Mesodermal cell (in vitro differentiated cells): ENCODE data around the gene CRYBB3.
"Not testable (repeated sequence)": the region's sequence is repeated elsewhere in the genome, so short reads cannot be mapped to it uniquely, and the experiment has no call there.

Experiments used
- H3K27ac ChIP-seq: 2 replicates; pipeline ENCODE4 v1.7.0; 2013; ENCODE audit warnings: mild to moderate bottlenecking, low read depth, low read length, moderate library complexity; ENCODE audit not compliant: severe bottlenecking
- H3K36me3 ChIP-seq: 2 replicates; pipeline ENCODE4 v1.7.1; 2013; ENCODE audit warnings: mild to moderate bottlenecking, low read length, moderate library complexity; ENCODE audit not compliant: control insufficient read depth, insufficient read depth
- H3K4me1 ChIP-seq: one replicate; pipeline ENCODE4 v1.7.1; 2013; ENCODE audit warnings: mild to moderate bottlenecking, low read length; ENCODE audit not compliant: insufficient read depth, control insufficient read depth, poor library complexity, severe bottlenecking
- H3K4me3 ChIP-seq: 2 replicates; pipeline ENCODE4 v1.7.0; 2013; ENCODE audit warnings: low read length, control low read depth, mild to moderate bottlenecking; ENCODE audit not compliant: insufficient read depth, poor library complexity, severe bottlenecking; ENCODE audit errors: extremely low read depth
- H3K9me3 ChIP-seq: 2 replicates; pipeline ENCODE4 v1.7.1; 2013; ENCODE audit warnings: mild to moderate bottlenecking, low read length, moderate library complexity; ENCODE audit not compliant: control insufficient read depth
- WGBS, 2 experiments: methylation state at CpG; one replicate each; pipeline ENCODE4 v1.1.5; 2013; ENCODE audit warnings: missing lambda C conversion rate in 2 of 2; ENCODE audit not compliant: insufficient coverage in 2 of 2; 5-methylcytosine and 5-hydroxymethylcytosine counted together

The CRYBB3 gene

DNA sequence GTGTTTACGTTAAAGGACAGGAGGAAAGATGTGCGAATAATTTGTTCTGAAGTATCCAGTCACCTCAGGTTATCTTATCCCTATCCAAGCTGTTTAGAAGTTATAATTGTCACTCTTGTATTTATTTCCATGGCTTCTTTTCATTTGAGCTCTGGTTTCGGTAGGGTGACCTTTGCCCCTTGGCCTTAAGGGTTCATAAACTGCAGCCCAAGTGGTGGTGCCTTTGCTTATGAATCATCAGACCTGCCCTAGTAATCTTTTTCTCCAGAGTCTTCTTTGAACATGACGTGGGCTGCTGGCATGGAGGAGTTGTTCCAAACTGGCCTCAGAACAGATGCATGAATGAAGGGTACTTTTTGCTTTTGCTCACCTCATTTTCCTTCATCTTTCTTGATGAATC is 6.5 kb upstream of the CRYBB3 start:
- H3K9me3 ChIP-seq: no peaks in the 10 kb centered on the region
- WGBS, 2 experiments: 33 to 80% methylated on average over 1 to 3 of the region's 4 CpGs
- peaks cover 55% of the 10 kb centered on the region for H3K36me3 ChIP-seq
- H3K4me1 ChIP-seq: no peaks in the 10 kb centered on the region
- H3K27ac ChIP-seq: no peak overlapping the region
- no peak overlapping the region for H3K4me3 ChIP-seq

DNA sequence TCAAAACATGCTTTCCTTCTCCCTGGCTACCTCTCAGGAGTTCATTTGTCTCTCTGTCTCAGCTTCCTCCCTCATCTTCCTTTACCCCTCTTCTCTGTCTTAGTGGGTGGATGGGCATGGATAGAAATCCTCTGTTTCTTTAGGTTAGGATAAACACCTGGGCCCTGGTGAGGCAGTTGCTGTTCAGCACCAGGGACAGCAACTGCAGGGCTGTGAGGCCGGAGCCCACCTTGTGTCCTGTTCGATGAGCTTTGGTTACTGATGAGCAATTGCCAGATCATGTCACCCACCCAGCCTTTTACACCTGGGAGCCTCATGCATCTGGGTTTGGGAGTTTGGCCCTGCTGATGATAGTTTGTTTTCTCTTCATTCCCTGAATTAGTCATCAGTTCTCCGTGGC is 6.1 kb upstream of the CRYBB3 start:
- no peak overlapping the region for H3K27ac ChIP-seq
- H3K36me3 ChIP-seq: peaks cover 55% of the 10 kb centered on the region

DNA sequence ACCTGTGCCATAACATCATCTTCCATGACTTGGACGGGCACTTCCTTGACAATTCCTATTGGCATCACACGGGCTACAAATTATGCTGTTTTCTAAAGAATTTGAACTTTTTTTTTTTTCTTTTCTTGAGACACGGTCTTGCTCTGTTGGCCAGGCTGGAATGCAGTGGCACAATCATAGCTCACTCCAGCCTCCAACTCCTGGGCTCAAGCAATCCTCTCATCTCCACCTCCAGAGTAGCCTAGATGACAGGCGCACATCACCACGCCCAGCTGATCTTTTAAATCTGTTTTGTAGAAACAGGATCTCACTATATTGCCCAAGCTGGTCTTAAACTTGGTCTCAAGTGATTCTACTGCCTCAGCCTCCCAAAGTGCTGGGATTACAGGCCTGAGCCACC is 3.3 kb upstream of the CRYBB3 start:
- Histone ChIP-seq H3K9me3 (no peaks in the 10 kb centered on the region), H3K27ac (no peak overlapping the region), H3K36me3 (peaks cover 34% of the 10 kb centered on the region), H3K4me3 (no peak overlapping the region), H3K4me1 (no peaks in the 10 kb centered on the region)
- WGBS, 2 experiments: 95 to 96% methylated on average over 5 of the region's 5 CpGs

More for the DNA sequence above, 6.1 kb upstream of the CRYBB3 start:
- WGBS, 2 experiments: 71 to 80% methylated on average over 2 to 3 of the region's 3 CpGs
- H3K4me3 ChIP-seq: no peak overlapping the region
- H3K4me1 ChIP-seq: no peaks in the 10 kb centered on the region
- H3K9me3 ChIP-seq: no peaks in the 10 kb centered on the region

DNA sequence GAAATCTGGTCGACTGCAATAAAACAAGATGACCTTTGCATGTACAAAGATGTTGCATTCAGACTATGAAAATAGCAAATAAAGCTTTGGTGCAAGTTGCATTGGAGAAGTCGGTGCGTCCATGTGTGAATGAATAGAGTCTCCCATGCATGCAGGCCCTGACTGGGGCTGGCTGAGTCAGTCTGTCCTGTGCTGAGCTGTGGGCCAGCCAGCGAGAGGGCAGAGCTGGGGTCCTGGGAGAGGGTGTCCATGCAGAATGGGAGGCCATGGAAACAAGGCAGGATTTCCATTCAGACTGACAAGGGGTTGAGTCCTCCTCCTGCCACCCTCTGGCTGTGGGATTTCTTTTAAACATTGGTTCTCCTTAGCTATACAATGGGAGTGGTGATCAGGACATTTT is 2.3 kb upstream of the CRYBB3 start:
- Histone ChIP-seq H3K4me1 (no peaks in the 10 kb centered on the region), H3K27ac (no peak overlapping the region), H3K4me3 (no peak overlapping the region), H3K36me3 (peaks cover 32% of the 10 kb centered on the region), H3K9me3 (no peaks in the 10 kb centered on the region)
- WGBS, 2 experiments: 83 to 92% methylated on average over 4 of the region's 4 CpGs

DNA sequence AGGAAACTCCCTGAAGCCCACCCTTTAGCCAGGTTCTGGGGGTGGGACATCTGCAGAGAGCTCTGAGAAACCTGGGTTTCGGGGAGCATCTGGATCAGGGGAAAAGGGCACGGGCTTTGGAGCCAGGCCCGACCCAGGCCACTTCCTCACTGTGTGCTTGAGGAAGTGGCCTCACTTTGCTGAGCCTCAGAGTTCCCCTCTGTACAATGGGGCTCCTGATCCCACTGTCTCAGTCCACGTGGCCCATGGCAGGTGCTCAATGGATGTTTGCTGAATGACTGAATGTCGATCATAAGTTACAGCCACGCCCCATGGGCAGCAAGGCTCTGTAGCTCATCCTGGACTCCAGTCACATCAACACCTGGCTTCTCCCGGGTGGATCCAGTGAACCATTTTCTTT is 1.3 kb downstream of the CRYBB3 start:
- 86 to 88% methylated on average over 7 of the region's 7 CpGs for WGBS, 2 experiments
- no peak overlapping the region for H3K4me3 ChIP-seq
- no peaks in the 10 kb centered on the region for H3K4me1 ChIP-seq
- no peak overlapping the region for H3K27ac ChIP-seq
- peaks cover 13% of the 10 kb centered on the region for H3K36me3 ChIP-seq
- H3K9me3 ChIP-seq: no peaks in the 10 kb centered on the region

DNA sequence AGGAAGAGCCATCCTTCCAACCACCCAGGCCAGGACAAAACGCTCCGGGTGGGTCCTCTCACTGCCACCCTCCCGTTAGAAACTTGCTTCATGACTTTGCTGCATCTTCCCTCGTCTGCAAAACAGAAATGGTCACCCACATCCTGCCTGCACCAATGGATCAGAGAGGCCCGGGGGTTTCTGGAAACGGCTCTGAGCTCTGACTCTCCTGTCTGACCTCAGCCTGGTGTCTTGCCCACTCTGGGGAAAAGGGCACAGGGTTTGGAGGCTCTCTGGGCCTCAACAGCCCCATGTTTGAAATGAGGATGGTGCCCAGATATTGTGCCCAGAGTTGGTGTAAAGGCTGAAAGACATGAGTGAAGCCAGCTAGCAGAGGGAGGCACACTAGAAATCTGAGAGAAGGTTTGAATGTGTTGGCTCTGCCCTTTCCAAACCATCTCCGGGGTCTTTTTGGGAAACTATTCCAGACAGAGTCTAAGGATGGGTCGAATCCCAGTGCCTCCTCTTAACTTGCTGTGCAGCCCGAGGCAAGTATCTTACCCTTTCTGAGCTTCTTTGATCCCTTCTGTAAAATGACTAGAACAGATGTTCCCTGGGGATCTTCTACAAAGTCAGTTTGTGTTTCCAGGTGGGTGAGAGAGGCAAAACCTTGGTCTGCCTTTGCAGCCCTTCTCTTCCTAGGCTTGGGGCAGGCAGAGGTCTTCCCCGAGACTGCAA is 2.1 kb downstream of the CRYBB3 start:
- WGBS, 2 experiments: 75% methylated on average over 7 to 9 of the region's 10 CpGs

DNA sequence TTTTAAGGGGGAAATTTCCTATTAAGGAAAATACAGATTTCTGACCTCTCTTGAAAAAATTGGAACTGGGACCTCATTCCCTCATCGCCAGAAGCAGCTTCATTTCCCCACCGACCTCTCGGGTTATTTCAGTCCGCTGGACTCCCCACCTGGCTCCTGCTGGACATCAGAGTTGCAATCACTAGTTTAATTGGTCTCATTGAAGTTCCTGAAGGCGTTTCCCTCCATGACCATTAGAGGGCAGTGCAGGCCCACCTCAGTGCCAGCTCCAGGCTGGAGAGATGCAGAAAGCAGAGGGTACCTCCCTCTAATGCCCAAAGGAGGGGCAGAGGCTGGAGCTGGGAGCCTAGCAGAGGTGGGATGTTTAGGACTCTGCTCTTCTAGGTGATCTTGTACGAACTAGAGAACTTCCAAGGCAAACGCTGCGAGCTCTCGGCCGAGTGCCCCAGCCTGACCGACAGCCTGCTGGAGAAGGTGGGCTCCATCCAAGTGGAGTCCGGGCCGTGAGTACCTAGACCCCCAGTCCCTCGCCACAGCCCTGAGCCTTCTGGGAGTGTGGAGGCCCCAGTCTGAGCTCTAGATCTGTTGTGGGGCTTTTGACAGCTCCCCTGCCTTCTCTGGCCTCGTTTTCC is 2.7 kb downstream of the CRYBB3 start:
- Histone ChIP-seq H3K27ac (no peak overlapping the region), H3K4me3 (no peak overlapping the region), H3K36me3 (peaks cover 3% of the 10 kb centered on the region), H3K9me3 (no peaks in the 10 kb centered on the region), H3K4me1 (no peaks in the 10 kb centered on the region)
- WGBS, 2 experiments: 52 to 61% methylated on average over 13 to 14 of the region's 15 CpGs

More for the DNA sequence above, 2.1 kb downstream of the CRYBB3 start:
- peaks cover 5% of the 10 kb centered on the region for H3K36me3 ChIP-seq
- H3K27ac ChIP-seq: no peak overlapping the region
- no peaks in the 10 kb centered on the region for H3K9me3 ChIP-seq
- H3K4me1 ChIP-seq: no peaks in the 10 kb centered on the region
- no peak overlapping the region for H3K4me3 ChIP-seq

DNA sequence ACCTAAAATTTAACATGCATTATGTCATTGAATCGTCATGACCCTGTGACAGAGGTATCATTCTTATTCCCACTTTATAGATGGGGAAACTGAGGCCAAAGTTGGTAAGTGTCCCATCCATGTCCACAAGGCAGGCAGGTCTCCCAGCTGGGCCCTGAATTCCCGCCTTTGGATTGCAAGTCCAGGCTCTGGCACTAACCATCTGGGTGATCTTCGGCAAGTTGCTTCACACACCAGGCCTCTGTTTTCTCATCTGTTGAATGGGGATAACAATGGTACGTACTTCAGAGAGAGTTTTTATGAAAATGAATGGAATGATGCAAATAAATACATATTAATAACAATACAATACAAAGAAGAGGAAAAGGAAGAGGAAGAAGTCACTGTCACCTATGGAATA is 3.4 kb downstream of the CRYBB3 start:
- 88% methylated on average over 1 to 2 of the region's 4 CpGs for WGBS, 2 experiments
- no peak overlapping the region for H3K4me3 ChIP-seq
- no peak overlapping the region for H3K27ac ChIP-seq
- H3K4me1 ChIP-seq: no peaks in the 10 kb centered on the region
- H3K9me3 ChIP-seq: no peaks in the 10 kb centered on the region
- peaks cover 3% of the 10 kb centered on the region for H3K36me3 ChIP-seq

DNA sequence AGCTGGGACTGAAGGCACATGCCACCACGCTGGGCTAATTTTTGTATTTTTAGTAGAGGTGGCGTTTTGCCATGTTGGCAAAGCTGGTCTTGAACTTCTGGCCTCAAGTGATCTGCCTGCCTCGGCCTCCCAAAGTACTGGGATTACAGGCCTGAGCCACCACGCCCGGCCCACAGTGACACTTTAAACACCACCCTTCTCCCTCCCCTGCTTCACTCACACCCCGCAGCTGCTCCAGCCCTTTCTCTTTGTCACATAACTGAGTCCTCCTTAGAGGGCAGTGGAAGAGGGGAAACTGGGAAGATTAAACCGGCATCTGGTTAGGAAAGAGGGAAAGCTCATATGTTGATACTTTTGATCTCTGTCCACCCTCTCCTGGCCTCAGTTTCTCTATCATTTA is 4.9 kb downstream of the CRYBB3 start:
- H3K4me1 ChIP-seq, H3K27ac ChIP-seq, H3K36me3 ChIP-seq, H3K9me3 ChIP-seq, H3K4me3 ChIP-seq: not testable (repeated sequence)
- whole genome bisulfite sequencing, 2 experiments: 47 to 85% methylated on average over 2 of the region's 7 CpGs

DNA sequence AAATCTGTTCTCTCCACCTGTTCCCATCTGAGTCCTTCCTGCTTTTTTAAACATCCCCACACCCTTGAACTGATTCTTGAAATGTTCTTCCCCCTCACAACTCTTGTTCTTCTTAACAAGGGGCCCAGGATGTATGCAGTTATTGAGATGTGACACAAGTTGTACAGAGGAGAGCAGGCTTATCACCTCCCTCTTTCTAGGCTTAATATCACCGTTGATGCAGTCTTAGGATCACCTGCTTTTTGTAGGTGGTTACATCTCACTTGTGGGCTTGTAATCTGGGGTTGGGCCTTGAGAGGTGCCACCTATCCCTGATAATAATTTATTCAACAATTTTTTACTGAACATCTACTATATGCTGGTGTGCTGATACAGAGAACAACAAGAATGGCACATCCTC is 6.2 kb downstream of the CRYBB3 start:
- no peak overlapping the region for H3K27ac ChIP-seq
- H3K36me3 ChIP-seq: no peaks in the 10 kb centered on the region
- H3K4me3 ChIP-seq: no peak overlapping the region
- WGBS, 2 experiments: 100% methylated on average over 1 of the region's 1 CpG; no CpG with 5 or more reads in 1 of the 2 experiments
- no peaks in the 10 kb centered on the region for H3K9me3 ChIP-seq
- no peaks in the 10 kb centered on the region for H3K4me1 ChIP-seq

DNA sequence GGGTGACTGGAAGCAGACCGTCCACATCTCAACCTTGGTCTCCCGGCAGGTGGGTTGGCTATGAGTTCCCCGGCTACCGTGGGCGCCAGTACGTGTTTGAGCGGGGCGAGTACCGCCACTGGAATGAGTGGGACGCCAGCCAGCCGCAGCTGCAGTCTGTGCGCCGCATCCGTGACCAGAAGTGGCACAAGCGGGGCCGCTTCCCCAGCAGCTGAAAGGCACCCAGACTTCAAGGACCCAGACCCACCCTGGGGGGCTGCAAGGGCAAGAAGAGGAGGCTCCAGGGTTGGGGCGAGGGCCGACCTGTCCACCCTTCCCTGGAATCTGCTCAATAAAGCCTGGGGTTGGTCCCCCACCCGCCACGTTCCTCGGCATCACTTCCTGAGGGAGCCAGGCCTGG is 7.3 kb downstream of the CRYBB3 start:
- Histone ChIP-seq H3K4me1 (no peaks in the 10 kb centered on the region), H3K36me3 (no peaks in the 10 kb centered on the region), H3K27ac (no peak overlapping the region), H3K4me3 (no peak overlapping the region), H3K9me3 (no peaks in the 10 kb centered on the region)
- 89 to 93% methylated on average over 19 to 20 of the region's 21 CpGs for WGBS, 2 experiments
